GM10266 (cell line): ENCODE results near the gene TCF7.
"Not testable (repeated sequence)": the region's sequence is repeated elsewhere in the genome, so short reads cannot be mapped to it uniquely, and the experiment has no call there.

Experiments used
- DNase-seq: peaks from one replicate; pipeline ENCODE4 v3.0.0; 2012; ENCODE audit errors: extremely low spot score
- TF ChIP-seq, protein P1 (sequence below): IDR thresholded peaks from 2 replicates; pipeline ENCODE4 v1.5.1; 2012; ENCODE audit warnings: mild to moderate bottlenecking, low read depth; ENCODE audit not compliant: control insufficient read depth, insufficient read depth; ENCODE audit errors: missing control alignments

The TCF7 gene

DNA sequence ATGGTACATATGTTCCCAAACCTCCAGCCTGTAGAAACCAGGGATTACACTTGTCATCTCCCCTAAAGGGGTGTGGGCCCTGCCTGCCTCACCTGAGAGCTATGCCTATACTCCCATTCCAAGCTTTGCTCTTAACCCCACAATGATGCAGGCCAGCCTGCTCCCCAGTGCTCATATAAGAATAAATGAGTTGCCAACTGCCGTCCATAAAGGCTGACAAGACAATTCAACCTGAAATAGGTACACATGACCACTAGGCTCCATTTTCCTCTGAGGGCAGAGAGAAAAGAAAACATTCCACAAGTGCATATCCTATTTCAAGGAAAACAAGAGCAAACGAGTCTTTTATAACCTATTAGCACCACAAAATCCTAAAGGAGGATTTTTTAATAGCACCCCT, 33.8 kb downstream of the TCF7 start:
- DNase-seq, result no peak
- TF ChIP-seq, protein P1, sequence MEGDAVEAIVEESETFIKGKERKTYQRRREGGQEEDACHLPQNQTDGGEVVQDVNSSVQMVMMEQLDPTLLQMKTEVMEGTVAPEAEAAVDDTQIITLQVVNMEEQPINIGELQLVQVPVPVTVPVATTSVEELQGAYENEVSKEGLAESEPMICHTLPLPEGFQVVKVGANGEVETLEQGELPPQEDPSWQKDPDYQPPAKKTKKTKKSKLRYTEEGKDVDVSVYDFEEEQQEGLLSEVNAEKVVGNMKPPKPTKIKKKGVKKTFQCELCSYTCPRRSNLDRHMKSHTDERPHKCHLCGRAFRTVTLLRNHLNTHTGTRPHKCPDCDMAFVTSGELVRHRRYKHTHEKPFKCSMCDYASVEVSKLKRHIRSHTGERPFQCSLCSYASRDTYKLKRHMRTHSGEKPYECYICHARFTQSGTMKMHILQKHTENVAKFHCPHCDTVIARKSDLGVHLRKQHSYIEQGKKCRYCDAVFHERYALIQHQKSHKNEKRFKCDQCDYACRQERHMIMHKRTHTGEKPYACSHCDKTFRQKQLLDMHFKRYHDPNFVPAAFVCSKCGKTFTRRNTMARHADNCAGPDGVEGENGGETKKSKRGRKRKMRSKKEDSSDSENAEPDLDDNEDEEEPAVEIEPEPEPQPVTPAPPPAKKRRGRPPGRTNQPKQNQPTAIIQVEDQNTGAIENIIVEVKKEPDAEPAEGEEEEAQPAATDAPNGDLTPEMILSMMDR, result no peak

DNA sequence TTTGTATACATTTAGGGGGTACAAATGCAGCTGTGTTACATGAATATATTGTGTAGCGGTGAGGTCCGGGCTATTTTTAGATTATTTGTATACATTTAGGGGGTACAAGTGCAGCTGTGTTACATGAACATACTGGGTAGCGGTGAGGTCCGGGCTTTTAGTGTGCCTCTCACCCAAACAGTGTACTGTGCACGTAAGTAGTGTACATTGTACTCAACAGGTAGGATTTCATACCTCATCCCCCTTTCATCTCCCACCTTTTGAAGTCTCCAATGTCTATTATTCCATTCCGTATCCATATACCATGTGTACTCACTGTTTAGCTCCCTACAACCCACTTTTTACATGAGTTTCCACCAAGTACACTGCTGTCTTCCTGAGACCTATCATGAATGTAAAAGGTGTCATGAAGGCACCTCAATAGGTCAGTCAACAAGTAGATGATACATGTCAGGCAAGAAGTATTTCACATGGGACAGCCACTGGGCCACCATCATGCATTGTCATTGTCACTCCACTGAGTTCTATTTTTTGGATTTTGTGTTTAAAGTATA, 34.6 kb downstream of the TCF7 start:
- TF ChIP-seq, protein P1, result no peak
- DNase-seq, result no peak

DNA sequence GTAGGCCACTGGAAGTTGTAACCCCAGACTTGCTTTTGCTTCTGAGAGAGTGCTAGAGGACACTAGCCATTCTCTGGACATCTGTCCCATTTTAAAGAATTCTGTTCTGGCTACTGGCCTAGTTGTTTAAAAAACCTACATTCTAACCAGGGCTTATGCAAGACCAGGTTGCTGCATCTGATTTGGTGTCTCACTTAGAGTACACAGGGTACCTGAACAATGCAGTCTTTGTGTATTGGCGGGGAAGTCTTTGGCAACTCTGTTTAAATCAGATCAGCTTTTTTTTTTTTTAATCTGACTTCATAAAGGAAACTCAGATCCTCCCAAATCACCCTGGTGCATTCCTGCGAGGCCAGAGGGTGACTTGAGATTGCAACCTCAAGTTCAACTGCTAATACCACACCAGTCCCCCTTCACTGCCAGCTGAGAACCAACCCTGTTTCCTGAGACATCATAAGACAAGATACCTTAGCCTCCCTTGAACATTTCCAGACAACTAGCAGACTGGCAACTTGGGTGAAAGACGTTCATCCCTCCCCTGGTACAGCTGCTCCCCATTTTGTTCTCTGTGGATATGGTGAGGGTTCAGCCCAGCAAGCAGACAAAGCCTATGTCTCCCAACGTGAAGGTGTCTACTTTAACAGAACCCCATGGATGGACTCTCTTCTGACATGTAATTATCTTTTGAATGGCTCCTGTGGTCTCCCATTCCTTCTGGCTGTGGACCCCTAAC, 35.3 kb downstream of the TCF7 start:
- TF ChIP-seq, protein P1, result no peak
- DNase-seq, result no peak

DNA sequence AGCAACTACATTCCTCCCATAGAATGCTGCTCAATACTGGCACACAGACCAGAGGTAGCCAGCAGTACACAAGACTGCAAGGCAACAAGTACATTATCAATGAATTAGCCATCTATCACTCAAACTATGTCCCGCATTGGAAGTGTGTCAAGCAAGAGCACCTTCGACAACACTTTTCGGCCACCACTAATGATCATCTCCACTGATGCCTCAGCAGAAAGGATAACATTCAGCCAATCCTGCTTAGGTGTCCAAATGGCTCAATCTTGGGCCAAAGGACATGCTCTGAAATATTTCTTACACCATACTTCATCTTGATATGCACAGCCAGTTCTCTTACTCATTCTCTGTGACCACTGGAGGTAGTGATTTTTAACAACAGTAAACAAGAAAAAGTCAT, 37.2 kb downstream of the TCF7 start:
- no peak for DNase-seq
- TF ChIP-seq, protein P1, result no peak

DNA sequence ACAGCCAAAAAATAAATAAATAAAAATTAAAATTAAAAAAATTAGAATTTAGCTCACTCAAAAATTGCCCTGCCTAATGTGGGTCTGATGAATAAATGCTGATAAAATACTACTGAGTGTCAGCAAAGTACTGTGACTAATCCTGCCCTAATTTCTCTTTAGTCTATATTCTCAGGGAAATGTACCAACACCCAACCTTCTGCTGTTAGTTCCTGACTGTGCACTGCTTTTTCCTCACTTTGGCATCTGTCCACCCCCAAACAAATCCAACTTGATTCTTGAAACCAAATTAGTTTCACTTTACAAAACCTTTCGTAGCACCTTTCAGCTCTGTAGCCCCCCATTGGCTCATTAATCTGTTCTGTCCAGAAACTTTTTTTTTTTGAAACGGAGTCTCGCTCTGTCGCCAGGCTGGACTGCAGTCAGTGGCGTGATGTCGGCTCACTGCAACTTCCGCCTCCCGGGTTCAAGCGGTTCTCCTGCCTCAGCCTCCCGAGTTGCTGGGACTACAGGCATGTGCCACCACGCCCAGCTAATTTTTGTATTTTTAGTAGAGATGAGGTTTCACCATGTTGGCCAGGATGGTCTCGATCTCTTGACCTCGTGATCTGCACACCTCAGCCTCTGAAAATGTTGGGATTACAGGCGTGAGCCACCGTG, 37.8 kb downstream of the TCF7 start:
- not testable (repeated sequence) for DNase-seq

DNA sequence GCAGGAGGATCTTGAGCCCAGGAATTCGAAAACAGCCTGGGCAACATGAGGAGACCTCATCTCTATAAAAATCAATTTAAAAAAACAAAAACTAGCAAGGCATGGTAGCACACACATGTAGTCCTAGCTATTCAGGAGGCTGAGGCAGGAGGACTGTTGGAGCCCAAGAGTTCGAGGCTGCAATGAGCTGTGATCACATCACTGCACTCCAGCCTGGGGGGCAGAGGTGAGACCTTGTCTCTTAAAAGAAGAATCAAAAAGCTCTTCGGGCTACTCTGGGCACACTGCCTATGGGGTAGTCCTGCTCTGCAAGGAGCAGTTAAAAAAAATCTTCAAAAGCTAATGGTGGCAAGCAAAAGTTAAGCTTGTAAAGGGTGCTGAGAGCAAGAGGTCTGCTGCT, 38.8 kb downstream of the TCF7 start:
- TF ChIP-seq, protein P1, result no peak

DNA sequence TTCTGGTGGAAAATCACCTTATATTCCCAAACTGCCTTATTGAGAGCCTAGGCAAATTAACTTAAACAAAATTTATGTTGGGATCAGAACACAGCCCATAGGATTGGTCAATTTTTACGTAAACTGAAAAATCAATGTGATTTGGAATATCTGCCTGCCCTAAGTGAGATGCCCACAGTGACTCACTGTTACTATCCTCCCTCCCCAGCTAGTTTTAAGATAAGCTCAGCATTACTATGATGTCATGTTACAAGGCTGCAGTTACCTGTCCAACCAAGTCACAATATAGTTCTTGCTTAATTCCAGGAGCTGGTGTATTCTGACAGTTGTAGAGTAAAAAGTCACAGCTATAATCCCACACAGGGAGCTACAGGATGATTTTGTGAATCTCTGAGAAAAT, 39.2 kb downstream of the TCF7 start:
- TF ChIP-seq, protein P1, result no peak
- DNase-seq, result no peak

More for the DNA sequence above, 38.8 kb downstream of the TCF7 start:
- DNase-seq, result no peak
